ENCODE results near the gene CCDC91.

CCDC91 gene

DNA sequence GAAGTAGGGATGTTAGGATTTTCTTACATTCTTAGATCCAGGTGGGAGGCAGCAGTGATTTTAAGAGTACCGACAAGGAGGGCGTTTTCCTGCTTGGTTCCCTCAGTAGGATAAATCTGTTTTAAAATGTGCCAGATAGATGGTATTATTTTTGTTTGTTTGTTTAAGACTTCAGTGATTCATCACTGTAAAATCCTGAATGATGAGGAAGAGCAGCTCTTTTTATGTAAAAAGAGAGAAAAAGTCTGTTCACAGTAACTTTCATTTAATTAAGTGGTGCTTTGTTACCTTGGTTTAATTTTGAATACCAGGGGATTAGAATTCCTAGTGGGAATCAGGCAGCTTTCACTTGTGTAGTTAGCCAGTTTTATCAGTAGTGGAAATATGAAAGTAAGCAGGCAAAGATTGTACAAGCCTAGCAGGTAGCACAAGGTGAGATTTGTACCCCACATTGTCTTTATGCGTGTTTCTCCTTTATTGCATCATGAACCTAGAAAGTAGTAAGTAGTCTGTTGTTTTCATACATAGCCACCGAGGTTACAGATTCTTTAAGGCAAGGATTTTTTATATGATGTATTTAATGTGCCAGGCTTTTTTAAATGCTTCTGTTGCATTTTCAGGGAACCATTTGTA lies 349.6 kb downstream of the CCDC91 start:
- no peak for DNase-seq (ENCODE audit: low read depth)

DNA sequence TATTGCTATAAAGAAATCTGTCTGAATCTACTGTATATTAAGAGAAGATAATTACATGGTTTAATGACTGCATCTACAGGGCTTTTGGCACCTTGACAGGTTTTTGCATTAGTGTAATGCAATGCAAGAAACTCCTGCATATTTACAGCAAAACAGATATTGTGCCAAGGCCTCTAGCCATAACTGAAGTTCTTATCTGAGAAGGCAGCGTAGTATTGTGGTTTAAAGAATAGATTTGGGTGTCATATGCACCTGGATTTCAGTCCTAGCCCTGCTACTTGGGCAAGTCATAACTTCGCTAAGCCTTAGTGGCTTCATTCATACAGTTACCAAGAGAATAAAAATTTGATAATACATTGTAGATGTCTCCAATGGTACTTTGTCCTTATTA lies 350.1 kb downstream of the CCDC91 start:
- no peak for DNase-seq (ENCODE audit: low read depth)

DNA sequence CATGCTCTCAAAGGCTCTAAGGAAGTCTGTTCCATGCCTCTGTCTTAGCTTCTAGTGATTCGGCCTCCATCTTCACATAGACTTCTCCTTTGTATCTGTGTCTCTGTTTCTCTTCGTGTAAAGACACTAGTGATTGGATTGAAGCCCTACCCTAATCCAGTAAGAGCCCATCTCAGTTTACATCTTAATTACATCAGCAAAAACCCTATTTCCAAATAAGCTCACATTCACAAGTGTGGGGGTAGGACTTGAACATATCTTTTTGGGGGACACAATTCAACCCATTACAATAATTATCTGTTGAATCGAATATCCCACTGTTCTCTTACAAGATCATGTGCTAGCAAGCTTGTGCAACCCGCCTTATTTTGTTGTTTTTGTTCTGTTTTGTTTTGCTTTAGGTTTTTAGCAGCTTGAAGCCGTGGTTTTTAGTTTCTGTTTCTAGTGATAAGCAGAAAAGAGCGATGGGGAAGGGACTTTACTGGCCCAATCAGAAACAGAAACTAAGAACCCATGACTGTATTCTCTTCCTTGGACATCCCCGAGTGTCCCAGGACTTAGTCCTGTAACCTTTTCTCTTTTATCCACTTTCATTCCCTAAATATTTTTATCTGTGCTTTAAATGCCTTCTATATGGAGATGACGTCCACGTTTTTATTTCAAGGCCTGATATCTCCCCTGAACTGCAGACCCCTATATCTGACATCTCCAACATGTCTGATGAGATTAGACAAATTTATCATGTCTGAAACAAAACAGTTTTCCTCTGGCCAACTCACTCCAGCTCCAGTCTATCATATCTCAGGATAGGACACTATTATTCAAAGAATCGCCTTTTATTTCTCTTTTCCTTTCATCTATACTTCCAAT lies 353.0 kb downstream of the CCDC91 start:
- DNase-seq (ENCODE audit: low read depth) = no peak

DNA sequence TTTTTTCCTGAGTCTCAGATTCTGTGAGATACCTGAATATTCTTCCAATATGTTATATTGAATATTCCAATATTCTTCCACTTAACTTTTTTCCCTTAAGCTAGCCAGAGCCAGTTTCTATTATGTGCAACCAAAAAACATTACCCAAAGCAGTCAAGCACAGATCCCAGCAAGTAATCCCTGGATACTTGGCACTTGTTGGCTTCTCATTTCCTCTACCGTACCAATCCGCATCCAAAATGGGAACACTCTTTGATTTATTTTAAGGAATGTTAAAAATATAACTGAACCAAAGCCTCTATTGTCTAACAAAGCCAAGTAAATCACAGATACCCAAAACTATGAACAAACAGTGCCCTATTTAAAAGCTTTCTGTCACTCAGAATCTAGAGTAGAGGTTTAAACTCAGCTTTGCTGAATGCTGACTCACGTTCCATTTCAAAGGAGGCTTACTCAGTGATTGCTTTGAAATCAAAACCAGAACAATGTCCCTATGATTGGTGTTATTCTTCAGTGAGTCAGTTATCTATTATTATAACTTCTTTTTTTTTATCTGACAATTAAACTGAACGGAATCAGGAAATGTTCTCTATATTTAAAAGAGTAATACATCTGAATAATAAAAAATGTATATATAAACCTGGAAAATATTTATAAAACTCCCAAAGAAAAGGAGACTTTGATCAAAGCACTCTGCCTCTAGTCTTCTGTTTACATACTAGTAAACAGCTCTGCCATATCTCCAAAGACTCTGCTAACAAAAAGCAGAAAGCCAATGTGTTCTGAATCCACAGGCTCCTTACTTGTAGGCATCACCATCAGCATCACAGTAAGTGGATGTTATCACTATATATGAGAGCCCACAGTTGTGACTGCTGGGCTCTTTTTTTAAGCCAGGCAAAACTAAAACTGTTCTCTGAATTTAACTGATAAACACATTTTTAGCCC lies 360.8 kb downstream of the CCDC91 start:
- DNase-seq (ENCODE audit: low read depth) = peak; percentile 59

DNA sequence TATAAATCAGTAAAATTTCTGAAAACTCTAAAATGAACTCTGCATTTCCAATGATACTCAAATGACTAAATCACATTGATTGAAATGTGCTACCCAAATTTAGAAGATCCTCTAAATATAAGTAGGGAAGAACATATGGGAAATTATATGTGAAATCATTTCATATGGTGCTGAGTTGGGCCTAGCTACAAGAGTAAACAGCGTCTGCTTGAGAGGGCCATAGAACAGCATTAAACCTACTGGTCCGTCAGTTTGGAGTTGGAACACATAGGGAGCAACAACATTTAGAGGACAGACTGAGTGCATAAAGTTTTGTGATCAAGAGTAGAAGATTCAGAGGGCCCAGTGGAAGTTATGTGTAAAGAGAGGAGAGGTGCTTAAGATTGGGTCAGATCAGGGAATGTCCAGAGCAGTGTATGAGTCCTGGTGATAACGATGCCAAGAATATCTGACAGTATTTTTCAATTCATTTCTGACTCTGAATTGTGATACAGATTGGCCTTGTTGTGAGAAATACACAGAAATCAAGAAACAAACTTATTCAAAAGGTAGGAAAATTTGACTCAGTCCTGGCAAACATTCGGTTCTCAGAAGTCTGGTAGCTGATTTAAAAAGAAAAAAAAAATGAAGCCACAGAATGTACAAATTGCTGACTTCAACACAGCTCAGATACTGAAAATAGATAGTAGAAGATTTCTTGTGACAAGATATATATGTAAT lies 362.2 kb downstream of the CCDC91 start:
- no peak for DNase-seq (ENCODE audit: low read depth)

DNA sequence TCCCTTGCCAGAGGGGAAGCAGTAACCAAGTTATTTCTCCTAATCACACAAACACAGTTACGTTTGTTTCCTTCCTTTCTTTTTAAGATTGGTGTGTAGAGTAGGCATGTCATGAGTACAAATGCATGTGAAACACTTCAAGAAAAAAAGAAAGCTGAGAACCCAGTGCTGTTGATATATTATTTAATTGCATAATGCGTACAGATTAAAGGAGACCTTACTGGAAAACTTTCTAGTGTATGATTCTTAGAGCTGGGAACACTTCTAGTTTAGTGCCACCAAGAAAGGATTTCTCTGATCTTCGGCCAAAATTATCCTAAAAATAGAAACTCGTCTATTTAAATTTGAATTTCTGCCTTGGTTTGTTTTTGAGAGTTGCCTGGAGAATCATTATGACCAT lies 365.5 kb downstream of the CCDC91 start:
- DNase-seq (ENCODE audit: low read depth) = no peak

DNA sequence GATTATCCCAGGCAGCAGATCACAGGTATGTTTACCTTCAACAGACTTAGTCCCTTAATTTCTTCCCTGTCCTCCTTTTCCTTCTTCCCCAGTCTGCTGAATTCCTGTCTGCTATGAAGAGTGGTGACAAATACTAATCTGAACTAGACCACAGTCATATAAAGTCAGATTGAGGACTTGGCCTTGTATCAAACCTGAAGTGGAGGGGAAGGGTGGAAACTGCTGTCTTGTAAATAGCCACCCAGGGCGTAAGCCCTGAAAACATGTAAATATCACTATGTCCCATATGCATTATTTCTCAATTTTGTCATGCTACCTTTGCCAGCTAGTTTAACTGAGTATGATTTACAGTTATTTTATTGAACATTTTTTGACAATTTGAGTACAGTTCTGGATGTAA lies 368.0 kb downstream of the CCDC91 start:
- DNase-seq (ENCODE audit: low read depth) = no peak

DNA sequence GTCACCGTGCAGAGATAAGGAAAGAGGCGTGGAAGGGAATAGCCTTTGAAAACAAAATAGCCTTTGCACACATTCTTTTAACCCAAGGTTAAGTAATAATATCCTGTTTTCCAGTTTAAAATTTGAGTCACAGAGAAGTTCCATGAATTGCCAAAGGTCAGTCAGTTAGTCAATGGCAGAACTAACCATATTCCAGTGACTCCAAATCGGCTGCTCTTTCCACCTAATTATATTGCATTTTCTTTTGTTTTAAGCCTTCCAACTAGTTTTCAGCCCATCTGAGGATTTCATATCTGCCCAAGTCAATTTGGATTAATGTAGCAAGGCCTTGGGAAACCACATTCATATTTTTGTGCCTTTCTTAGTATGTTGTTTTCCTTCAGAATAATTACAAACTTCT lies 373.0 kb downstream of the CCDC91 start:
- no peak for DNase-seq (ENCODE audit: low read depth)

DNA sequence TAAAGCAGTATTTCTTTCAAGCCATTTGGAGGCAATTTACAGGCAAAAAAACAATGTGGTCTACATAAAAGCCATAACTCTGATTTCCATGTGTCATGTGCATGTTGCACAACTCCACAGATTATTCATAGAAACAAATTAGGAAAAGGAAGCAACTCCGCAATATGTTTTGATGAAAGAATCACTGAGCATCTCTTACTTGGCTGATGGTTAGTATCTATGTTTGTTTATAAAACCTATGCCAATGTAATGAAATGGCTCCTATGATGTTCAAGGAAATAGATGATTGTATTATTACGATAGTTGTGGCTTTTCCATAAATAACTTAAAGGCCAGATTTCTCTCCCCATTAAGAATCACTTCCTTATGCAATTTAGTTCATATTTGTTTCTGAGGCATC lies 373.7 kb downstream of the CCDC91 start:
- peak; percentile 88 for DNase-seq (ENCODE audit: low read depth)

DNA sequence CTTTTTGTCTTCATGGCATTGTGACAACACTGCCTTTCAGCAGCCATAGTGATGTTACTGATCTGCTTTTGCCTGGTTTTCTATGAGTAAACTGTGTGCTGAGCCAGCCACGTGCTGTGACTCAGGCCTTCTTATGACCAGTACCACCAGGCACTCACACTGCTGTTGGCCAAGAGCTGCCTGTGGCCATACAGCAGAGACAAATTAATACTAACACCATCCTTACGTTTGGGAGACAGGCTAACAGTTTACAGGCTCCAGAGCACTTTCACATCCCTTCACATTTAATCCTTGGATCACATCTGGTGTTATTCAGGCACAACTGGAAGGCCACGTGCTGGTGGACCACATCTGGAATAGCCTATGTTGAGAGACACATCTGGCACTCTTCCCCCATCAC lies 377.9 kb downstream of the CCDC91 start:
- peak; percentile 73 for DNase-seq (ENCODE audit: low read depth)

DNA sequence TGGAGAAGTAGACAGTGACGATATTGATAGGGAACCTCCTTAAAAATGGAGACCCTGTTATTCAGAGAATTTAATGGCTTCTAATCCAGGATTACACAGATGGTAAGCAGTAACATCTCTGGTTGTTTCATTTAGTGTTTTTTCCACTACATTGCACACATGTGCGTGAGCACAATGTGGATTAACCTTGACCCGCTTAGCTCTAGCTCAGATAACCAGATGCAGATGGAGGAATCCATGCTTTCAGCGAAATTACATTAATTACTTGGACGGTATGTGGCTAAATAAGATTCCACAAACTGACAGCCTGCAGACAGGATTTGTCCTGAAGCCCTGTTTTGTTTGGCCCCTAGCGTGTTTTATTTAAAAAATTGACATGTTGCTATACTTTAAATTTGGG lies 378.4 kb downstream of the CCDC91 start:
- no peak for DNase-seq (ENCODE audit: low read depth)

DNA sequence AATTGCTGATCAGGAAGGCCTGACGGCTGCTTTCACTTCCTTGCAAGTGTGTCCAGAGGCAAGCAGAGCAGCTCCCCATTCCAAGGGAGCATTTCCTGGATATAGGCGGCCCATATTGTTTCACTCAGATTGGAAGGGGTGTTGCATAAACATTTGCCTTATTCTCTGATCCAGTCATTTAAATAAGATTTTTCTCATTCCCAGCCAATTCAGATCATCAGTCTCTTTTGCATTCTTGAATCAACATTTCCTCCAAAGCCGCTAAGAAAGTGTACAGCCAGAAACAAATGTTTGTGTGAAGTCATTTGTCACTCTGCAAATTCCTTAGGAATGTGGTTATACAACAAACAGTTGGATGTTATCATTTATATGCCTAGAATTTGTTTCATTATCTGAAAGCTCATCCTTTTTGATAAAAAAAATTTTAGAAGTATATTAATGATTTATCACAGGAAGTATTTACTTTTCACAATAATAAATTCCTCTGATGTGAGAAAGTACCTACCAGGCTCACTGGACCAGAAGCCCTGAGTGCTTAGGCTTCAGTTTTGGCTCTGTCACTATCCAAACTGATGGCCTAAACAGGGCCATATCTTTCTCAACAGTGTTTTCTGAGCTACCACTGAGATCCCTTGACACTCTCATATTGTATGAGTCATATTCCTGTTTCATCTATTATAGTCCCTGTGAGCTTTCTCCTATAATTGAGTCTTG lies 379.6 kb downstream of the CCDC91 start:
- peak; percentile 93 for DNase-seq (ENCODE audit: low read depth)

DNA sequence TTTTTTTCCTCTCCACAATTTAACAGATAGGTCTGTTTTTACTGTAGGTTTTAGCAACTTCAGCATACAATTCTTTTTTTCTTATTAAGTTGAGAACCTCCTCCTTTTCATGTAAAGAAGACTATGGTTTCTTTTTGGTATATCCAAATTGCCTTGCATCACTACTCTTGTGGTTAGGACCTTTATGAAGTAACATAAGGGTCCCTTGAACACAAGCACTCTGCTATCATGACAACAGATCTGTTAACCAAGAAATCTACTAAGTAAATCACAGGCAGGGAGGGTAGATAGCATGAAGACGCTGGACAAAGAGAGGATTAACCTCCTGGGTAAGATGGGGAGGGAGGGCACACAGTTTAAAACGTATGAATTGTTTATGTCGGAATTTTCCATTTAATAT lies 380.6 kb downstream of the CCDC91 start:
- no peak for DNase-seq (ENCODE audit: low read depth)

DNA sequence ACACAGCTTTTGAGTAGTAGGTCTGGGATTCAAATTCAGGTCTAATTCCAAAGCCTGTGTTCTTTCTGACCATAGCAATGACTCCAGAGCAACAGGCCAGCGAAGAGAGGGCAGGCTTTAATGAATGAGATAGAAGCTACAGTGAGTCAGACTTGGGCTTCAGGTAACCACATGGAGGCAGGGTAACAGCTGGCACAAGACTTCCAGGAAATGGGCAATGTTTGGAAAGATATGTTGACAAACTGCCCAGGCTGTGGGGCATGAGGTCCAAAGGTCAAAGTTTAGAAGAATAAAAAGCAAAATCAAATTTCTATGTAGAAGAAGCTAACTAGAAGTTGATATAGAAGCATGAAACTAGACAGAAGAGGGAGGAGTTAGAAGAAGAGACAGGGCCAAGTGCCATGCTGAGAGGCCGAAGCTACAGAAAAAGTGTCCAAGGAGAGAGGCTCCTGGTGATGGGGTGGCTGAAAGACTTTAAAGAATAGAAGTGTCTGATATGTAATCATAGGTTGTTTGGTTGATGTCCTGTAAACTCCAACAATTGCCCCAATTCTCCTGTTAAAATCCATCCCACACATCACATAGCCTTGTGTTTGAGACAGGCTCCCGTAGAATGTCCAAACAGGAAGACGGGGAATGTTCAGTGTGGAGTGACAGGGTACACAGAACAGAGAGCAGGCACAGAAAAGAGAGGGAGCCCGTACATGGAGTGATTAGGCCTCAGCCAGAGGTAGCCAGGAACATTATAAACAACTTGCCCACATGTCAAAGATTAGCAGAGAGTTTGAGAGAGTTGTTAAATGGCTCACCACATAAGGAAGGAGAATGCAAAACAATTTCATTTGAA lies 384.7 kb downstream of the CCDC91 start:
- no peak for DNase-seq (ENCODE audit: low read depth)

DNA sequence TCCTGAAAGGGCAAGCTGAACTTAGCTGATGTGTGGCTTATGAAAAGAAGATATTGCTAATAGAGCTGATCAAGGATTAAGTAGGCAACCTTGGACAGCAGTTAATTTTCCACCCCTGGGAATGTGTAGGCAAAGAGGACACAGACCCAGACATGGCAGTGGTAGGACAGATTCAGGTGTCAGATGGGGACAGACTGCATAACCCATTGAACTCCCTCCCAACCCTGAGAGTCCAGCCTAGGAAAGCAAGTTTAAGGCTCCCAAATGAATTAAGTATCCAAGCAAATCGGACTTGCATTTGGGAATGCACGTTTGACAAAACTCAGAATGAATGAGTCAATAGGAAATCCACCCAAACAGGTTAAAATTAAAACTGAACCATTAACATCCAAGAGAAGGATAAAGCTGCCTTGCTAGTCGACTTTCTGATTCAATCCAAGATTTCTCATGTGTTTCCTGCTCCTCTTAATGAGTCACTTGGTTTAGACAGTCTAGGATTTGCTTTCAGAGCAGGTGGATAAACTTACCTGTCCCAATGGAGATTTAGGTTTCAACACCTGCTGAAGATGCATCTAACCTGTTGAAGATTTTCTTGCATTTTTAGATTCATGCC lies 385.4 kb downstream of the CCDC91 start:
- DNase-seq (ENCODE audit: low read depth) = no peak

DNA sequence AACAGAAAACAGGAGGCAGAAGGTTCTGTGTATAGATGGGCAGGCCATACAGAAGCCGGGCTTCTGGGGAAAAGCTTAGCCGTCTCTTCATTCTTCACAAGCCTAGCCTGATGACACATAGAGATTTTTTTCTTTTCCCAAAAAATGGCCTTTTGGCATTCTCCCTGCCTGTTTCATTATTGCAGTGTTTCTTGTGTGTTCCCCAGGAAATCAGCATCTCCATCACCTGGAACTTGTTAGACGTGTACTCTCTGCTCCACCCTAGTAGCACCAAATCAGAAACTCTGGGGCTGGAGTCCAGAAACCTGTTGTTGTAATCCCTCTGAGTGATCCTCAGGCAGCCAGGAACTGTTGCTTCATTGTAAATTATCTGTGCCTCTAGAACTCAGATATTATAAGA lies 388.1 kb downstream of the CCDC91 start:
- DNase-seq (ENCODE audit: low read depth) = no peak

DNA sequence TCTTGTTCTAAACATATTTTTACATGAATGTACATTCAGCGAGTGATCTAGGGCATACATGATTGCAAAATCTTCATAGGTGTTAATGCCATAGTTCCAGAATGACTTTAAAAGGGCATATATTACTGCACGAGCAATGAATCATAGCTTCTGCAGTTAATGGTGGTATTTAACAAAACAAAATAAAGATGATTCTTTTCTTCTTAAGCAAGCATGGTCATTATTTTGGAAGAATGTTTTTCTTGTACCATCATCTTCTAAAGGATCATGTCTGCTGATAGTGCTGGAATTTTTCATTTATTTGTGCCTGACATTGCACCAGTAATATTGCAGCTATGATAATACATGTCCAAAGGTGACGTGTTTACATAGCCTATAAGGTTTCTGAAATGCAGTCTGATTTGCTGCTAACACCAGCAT lies 388.6 kb downstream of the CCDC91 start:
- DNase-seq (ENCODE audit: low read depth) = no peak

DNA sequence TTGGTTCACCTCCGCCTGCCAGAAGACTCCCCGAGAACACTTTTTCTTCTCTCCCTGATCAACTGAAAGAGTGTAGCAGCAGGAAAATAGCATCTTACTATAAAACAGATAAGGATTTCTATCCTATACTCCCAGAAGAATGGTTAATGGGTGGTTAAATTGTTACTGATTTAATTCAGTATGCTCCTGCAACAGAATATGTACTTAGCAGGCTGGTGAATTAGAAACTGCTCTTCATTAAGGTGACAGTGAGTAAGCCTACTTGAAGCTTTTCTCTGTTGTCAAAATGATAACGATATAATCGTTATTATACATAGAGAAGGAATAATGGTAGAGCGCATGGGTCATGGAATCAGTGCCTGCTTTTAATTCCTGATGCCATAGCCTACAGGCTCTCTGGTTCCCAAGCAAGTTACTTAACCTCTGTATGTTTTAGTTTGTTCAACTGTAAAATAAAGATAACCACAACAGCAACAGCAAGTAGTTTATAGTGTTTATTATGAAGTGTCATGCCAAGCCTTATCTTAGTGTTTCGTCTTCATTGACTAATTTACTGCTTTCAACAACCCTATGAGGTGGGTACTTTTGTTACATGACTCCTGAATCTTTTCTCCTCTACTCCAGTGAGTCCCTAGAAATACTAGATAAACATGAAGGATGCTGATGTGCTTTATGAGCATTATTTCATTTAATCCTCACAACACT lies 392.6 kb downstream of the CCDC91 start:
- no peak for DNase-seq (ENCODE audit: low read depth)

DNA sequence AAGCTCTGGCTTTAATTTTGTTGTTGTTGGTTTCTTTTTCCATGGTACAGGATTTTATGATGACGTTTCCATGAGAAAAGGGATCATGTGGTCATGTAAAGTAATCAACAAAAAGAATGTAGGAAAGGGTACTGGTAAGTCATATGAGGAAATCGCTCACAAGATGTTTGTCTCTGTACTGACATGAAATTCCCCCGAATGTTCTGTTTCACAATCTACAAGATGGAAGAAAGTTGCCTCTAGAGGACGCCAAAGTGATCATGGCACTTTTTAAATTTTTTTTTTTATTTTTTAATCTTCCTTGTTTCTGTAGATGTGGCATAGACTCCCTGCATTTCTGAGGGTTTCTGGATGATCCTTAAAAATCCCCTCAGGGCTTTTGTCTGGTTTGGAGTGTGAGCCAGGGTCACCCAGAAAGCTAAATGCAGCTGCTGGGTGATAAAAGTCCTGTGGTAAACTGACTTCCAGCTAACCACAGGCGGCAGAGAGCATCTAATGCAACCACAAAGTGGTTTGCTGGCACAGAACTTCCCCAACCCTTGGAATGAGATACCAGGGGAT lies 393.5 kb downstream of the CCDC91 start:
- peak; percentile 69 for DNase-seq (ENCODE audit: low read depth)
